Brain microvascular endothelial cell (primary cell): ENCODE data around the gene ADRA2C.

Experiments
- DNase-seq: peaks from one replicate; pipeline ENCODE4 v3.0.0-alpha.2; 2020
- H3K27ac ChIP-seq: fragments of 250-450 bp; sonication (Bioruptor Pico); 2 replicates; pipeline ENCODE4 v1.5.1; 2020; ENCODE audit warnings: mild to moderate bottlenecking, moderate library complexity
- H3K27me3 ChIP-seq: fragments of 250-450 bp; sonication (Bioruptor Pico); replicated peaks from 2 replicates; pipeline ENCODE4 v1.5.1; 2020; ENCODE audit warnings: mild to moderate bottlenecking
- H3K36me3 ChIP-seq: fragments of 250-450 bp; sonication (Bioruptor Pico); replicated peaks from 2 replicates; pipeline ENCODE4 v1.5.1; 2020; ENCODE audit warnings: mild to moderate bottlenecking
- H3K4me3 ChIP-seq: 2 replicates; pipeline ENCODE4 v1.5.1; 2011; ENCODE audit warnings: low read depth, mild to moderate bottlenecking, control low read depth, low read length, moderate library complexity
- in situ Hi-C: cut with HindIII; loops from 2 replicates; pipeline ENCODE4 v1.10.0; 2017; ENCODE audit warnings: low sequenced_read_pairs, low pct_ligation_motif_present
- TF ChIP-seq, protein P1 (sequence below): IDR thresholded peaks from 2 replicates; pipeline ENCODE4 v1.5.1; 2011; ENCODE audit warnings: low read depth, mild to moderate bottlenecking, moderate library complexity, low read length, control low read depth, inconsistent platforms; ENCODE audit errors: missing control alignments

Gene ADRA2C

DNA sequence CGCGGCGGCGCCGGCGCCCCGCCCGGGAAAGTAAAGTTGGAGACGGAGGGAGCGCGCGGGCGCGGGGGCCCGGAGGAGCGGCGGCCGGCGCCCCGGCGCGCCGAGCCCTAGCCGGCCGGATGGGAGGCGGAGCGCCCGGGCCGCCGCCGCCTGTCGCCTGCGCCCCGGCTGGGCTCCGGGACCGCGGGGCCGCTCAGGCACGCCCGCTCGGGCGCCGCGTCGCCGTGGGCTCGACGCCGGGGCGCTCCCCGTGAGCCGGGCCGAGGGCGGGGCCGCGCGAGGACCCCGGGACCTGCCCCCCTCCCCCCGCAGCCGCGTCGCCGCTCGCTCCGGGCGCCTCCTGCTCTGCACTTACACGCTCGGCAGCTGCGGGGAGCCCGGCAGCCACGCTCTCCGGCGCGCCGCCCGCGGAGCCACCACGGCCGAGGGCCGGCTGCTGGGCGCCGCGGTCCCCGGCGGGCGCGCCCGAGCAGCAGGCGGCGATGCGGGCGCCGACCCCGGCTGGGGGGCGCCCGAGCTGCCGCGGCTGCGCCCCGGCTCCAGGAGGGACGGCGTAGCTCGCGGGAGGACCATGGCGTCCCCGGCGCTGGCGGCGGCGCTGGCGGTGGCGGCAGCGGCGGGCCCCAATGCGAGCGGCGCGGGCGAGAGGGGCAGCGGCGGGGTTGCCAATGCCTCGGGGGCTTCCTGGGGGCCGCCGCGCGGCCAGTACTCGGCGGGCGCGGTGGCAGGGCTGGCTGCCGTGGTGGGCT lies at the start of gene ADRA2C:
Gene ADRA2C (plus strand): TSS at position 350 of the 749 bp plus-strand sequence. CDS start 222 bp downstream, at position 572.
- Histone ChIP-seq H3K27me3 (peaks cover 27% of the 10 kb centered on the region), H3K27ac (no peak within 1 kb of the TSS), H3K4me3 (peak within 1 kb of the TSS; percentile 34), H3K36me3 (no peaks in the 10 kb centered on the region)
- DNase-seq, result no peak
- TF ChIP-seq, protein P1, sequence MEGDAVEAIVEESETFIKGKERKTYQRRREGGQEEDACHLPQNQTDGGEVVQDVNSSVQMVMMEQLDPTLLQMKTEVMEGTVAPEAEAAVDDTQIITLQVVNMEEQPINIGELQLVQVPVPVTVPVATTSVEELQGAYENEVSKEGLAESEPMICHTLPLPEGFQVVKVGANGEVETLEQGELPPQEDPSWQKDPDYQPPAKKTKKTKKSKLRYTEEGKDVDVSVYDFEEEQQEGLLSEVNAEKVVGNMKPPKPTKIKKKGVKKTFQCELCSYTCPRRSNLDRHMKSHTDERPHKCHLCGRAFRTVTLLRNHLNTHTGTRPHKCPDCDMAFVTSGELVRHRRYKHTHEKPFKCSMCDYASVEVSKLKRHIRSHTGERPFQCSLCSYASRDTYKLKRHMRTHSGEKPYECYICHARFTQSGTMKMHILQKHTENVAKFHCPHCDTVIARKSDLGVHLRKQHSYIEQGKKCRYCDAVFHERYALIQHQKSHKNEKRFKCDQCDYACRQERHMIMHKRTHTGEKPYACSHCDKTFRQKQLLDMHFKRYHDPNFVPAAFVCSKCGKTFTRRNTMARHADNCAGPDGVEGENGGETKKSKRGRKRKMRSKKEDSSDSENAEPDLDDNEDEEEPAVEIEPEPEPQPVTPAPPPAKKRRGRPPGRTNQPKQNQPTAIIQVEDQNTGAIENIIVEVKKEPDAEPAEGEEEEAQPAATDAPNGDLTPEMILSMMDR, result no peak
- in situ Hi-C loops, result no loop called here

DNA sequence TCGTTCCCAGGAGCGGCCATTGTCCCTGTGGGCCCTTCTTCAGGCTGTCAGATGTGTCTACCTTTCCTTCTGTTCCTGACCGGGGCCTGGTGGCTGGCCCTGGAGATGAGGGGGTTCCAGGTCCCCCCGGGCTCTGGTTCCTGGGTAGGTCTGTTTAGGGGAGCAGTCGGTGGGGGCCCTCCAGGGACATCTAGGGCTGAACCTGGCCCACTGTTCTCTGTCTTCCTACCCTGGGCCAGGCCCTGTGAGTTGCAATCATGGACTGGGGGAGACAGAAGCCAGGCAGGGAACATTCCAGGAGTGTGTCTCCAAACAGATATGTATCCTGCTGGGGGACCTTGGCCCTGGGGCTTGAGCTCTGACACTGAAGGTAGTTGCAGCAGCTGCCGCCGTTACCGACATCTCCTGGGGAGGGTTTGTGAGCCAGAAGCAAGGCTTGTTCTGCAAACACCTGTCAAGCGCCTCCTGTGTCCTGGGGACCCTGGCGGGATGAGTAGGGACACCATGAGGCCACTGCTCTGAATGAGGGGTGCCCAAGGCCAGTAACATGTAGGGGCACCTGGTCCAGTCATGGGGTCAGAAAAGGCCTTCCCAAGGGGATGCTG lies 49.5 kb upstream of the ADRA2C start:
- TF ChIP-seq, protein P1, result no peak
- no peak overlapping the region for H3K27ac ChIP-seq
- in situ Hi-C loops, result no loop called here
- DNase-seq, result no peak
- H3K27me3 ChIP-seq, result no peaks in the 10 kb centered on the region
- no peaks in the 10 kb centered on the region for H3K36me3 ChIP-seq
- H3K4me3 ChIP-seq, result no peak overlapping the region

DNA sequence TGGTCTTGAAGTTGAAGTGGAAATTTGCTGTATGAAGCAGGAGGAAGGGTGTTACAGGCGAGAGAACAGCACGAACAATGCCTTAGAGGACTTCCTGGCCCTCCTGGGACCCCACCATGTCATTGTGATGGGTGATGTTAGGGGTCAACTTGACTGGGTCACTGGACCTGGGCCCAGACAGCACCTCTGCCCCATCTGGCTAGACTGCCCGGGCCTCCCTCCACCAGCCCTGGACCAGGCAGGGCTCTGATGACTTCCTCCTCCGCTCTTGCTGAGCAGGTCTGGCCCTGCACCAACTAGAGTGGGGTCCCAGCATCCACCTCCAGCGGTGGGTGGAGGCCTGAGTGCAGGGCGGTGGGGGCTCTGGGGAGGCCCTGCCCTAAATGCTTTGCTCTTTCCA lies 48.9 kb upstream of the ADRA2C start:
- no peak for DNase-seq
- TF ChIP-seq, protein P1, result no peak
- H3K27me3 ChIP-seq, result no peaks in the 10 kb centered on the region
- no peaks in the 10 kb centered on the region for H3K36me3 ChIP-seq
- in situ Hi-C loops, result no loop called here
- no peak overlapping the region for H3K27ac ChIP-seq
- H3K4me3 ChIP-seq, result no peak overlapping the region

DNA sequence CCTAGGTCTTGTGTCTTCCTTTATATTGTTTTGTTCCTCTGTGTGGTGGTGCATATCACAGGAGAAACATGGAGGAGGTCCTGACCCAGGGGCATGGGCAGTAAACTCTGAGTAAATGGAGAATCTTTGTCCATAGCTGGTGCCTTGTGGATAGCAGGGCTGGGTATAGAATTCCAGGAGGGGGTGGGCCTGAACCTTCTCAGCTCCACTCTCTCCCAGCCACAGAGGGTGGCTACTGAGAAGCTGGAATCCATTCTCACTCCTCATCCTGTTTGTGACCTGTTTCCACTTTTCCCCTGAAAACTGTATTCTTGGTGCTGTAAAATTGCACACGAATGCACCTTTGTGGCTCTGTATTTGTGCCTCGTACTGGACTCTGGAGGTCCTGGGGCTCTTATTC lies 47.7 kb upstream of the ADRA2C start:
- in situ Hi-C loops, result no loop called here
- Histone ChIP-seq H3K27me3 (no peaks in the 10 kb centered on the region), H3K36me3 (no peaks in the 10 kb centered on the region), H3K4me3 (no peak overlapping the region), H3K27ac (no peak overlapping the region)
- TF ChIP-seq, protein P1, result no peak
- no peak for DNase-seq

DNA sequence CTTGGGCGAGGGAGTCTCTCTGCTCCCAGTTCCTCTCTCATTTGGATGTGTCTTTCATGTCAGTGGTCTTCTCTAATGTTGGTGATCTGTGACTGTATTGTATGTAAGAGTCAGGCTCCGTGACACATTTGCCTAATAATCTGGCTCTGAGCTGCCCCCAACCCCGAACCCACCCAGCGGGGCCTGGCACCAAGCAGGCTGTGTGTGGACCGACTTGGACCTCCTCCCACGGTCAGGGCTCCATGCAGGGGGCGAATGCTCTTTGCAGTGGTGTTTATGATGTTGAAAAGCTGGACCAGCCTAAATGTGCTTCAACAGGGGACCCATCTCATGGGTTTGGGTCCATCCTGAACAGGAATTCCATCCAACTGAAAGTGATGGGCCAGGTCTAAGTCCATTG lies 47.0 kb upstream of the ADRA2C start:
- TF ChIP-seq, protein P1, result no peak
- no peaks in the 10 kb centered on the region for H3K36me3 ChIP-seq
- no peak overlapping the region for H3K4me3 ChIP-seq
- H3K27me3 ChIP-seq, result no peaks in the 10 kb centered on the region
- H3K27ac ChIP-seq, result no peak overlapping the region
- no peak for DNase-seq
- in situ Hi-C loops, result no loop called here

DNA sequence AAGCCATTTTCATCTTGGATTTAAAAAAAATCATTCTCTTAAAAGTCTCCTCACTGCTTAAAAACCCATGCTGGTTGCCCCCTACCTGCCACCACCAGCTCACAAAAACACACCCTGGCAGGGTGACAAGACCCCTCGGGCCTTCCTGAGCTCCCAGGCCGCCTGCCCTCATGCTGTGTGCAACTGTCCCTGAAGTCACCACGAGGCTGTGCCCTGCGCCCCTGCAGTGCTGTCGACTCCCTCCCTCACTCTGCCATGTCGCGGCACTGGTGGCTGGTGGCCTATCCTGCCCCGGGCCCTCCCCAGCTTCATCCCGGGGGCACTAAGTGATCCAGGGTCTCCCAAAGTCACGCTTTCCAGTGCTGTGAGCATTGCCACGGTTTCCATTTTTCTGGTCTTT lies 46.3 kb upstream of the ADRA2C start:
- TF ChIP-seq, protein P1, result no peak
- Histone ChIP-seq H3K36me3 (no peaks in the 10 kb centered on the region), H3K27ac (no peak overlapping the region), H3K27me3 (peaks cover 4% of the 10 kb centered on the region), H3K4me3 (no peak overlapping the region)
- in situ Hi-C loops, result no loop called here
- DNase-seq, result no peak
